ENCODE results near the gene IFI27L1. TPM values are rescaled to one million over a fixed set of nuclear protein-coding genes. Genes with fewer than 3 reads are reported as not detected.

Gene IFI27L1
- total and polyA plus RNA-seq, 2 donors (not counting 3 experiments of a cell fraction or from before 2014, with no cell fraction given), result 31.1 to 38.1 TPM

DNA sequence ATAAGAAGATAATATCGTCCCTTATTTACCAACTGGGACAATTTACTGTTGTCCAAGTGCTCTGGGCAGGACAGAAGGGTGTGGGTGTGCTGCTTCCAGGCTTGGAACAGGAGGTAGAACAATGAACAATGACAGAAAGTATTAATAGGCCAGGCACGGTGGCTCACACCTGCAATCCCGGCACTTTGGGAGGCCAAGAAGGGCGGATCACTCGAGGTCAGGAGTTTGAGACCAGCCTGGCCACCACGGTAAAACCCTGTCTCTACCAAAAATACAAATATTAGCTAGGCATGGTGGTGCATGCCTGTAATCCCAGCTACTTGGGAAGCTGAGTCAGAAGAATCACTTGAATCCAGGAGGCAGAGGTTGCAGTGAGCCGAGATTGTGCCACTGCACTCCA is 32.0 kb downstream of the IFI27L1 start:
- peak; percentile 66 for FAIRE-seq
- CTCF ChIA-PET, result interaction anchor here (1.4 to 6.1 kb wide), 3 partner anchors 18 to 84 kb away, joined by 3 to 67 read pairs (median 8); partner anchors contain the start of gene IFI27L2

More for the DNA sequence above, 32.0 kb downstream of the IFI27L1 start:
- Histone ChIP-seq H3K36me3 (ENCODE audit: control insufficient read depth in 2 of 2, extremely low read depth in 1 of 2, insufficient read depth in 2 of 2, low read length in 2 of 2) (no peaks in the 10 kb centered on the region), H3K27me3 (ENCODE audit: control insufficient read depth in 2 of 2, insufficient read depth in 2 of 2, low read length in 2 of 2) (no peaks in the 10 kb centered on the region), H3K4me3 (replicated peaks in 1 of 3; ENCODE audit: insufficient read depth in 1 of 3, low read depth in 1 of 3, low read length in 3 of 3) (no peak overlapping the region), H4K20me1 (replicated peaks; ENCODE audit: control insufficient read depth, extremely low read depth, insufficient read depth, low read length) (no peaks in the 10 kb centered on the region), H3K4me2 (ENCODE audit: insufficient read depth, low read length) (no peak overlapping the region), H3K4me1 (ENCODE audit: control insufficient read depth, extremely low read depth, insufficient read depth, low read length) (peaks cover 19% of the 10 kb centered on the region), H2AFZ (ENCODE audit: low read depth, low read length) (no peak overlapping the region), H3K27ac (ENCODE audit: insufficient read depth, low read depth, low read length) (no peak overlapping the region), H3K9ac (replicated peaks; ENCODE audit: extremely low read depth, insufficient read depth, low read length) (no peak overlapping the region), H3K9me3 (replicated peaks; ENCODE audit: control insufficient read depth, insufficient read depth, low read length) (no peaks in the 10 kb centered on the region), H3K79me2 (ENCODE audit: control insufficient read depth, insufficient read depth, low read length) (no peaks in the 10 kb centered on the region), H3K9me1 (replicated peaks; ENCODE audit: control insufficient read depth, extremely low read depth, insufficient read depth, low read length) (no peaks in the 10 kb centered on the region)
- intact Hi-C loops (cut with micrococcal nuclease), result loop anchor here (10.0 kb wide), 1 partner anchor 1058 kb away; no protein-coding TSS in a partner anchor
- BruUV-seq (replicated peaks), result no TSS peak
- POLR2A ChIA-PET, result no interaction called here
- no peak for DNase-seq (ENCODE audit: low read depth, low spot score)
- TF ChIP-seq POLR2AphosphoS5 (IDR thresholded peaks at IDR 0.05; ENCODE audit: insufficient read depth, low read depth, low read length) (no peak), FOS (IDR thresholded peaks at IDR 0.05; ENCODE audit: borderline replicate concordance, insufficient read depth, low read length) (no peak), JUN (IDR thresholded peaks at IDR 0.05; ENCODE audit: borderline replicate concordance, insufficient read depth, insufficient read length, low read depth) (no peak), MYC (IDR thresholded peaks at IDR 0.05; ENCODE audit: low read depth, low read length) (no peak), EZH2 (IDR thresholded peaks at IDR 0.05; ENCODE audit: borderline replicate concordance, low read depth, low read length, severe bottlenecking) (no peak), GATA2 (IDR thresholded peaks at IDR 0.05; ENCODE audit: insufficient read depth, insufficient read length, low read depth, low read length) (no peak), POLR2A (IDR thresholded peaks at IDR 0.05; ENCODE audit: low read depth, low read length) (no peak)
- TF ChIP-seq, protein P1, sequence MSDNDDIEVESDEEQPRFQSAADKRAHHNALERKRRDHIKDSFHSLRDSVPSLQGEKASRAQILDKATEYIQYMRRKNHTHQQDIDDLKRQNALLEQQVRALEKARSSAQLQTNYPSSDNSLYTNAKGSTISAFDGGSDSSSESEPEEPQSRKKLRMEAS (IDR thresholded peaks at IDR 0.05; ENCODE audit: insufficient read depth, insufficient read length), result no peak
- TF ChIP-seq, protein P2, sequence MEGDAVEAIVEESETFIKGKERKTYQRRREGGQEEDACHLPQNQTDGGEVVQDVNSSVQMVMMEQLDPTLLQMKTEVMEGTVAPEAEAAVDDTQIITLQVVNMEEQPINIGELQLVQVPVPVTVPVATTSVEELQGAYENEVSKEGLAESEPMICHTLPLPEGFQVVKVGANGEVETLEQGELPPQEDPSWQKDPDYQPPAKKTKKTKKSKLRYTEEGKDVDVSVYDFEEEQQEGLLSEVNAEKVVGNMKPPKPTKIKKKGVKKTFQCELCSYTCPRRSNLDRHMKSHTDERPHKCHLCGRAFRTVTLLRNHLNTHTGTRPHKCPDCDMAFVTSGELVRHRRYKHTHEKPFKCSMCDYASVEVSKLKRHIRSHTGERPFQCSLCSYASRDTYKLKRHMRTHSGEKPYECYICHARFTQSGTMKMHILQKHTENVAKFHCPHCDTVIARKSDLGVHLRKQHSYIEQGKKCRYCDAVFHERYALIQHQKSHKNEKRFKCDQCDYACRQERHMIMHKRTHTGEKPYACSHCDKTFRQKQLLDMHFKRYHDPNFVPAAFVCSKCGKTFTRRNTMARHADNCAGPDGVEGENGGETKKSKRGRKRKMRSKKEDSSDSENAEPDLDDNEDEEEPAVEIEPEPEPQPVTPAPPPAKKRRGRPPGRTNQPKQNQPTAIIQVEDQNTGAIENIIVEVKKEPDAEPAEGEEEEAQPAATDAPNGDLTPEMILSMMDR (IDR thresholded peaks at IDR 0.05; ENCODE audit: extremely low read depth in 1 of 2, insufficient read depth in 1 of 2, low read depth in 1 of 2, low read length in 2 of 2), result no peak
- dilution Hi-C loops (cut with MboI; ENCODE audit: extremely low pct_ligation_motif_present, low sequenced_read_pairs), result no loop called here

Data from endothelial cell of umbilical vein (primary cell).